Endothelial cell of umbilical vein (primary cell): Measurements from ENCODE around the gene LRRK1.

Source experiments
- EZH2 ChIP-seq: IDR thresholded peaks from 2 replicates; pipeline ENCODE4 v1.6.1; 2012; ENCODE audit warnings: borderline replicate concordance, low read depth, mild to moderate bottlenecking, moderate library complexity, low read length, inconsistent platforms; ENCODE audit not compliant: severe bottlenecking
- JUN ChIP-seq: IDR thresholded peaks from 2 replicates; pipeline ENCODE4 v1.6.1; 2011; ENCODE audit warnings: borderline replicate concordance, low read depth; ENCODE audit not compliant: insufficient read length, insufficient read depth
- MYC ChIP-seq: IDR thresholded peaks from one replicate; pipeline ENCODE4 v1.6.1; 2011; ENCODE audit warnings: mild to moderate bottlenecking, low read depth, low read length
- POLR2A ChIP-seq: IDR thresholded peaks from 2 replicates; pipeline ENCODE4 v1.6.1; 2012; ENCODE audit warnings: low read depth, mild to moderate bottlenecking, control low read depth, low read length
- POLR2AphosphoS5 ChIP-seq: IDR thresholded peaks from 2 replicates; pipeline ENCODE4 v1.6.1; 2012; ENCODE audit warnings: low read depth, mild to moderate bottlenecking, control low read depth, low read length, moderate library complexity; ENCODE audit not compliant: insufficient read depth
- TF ChIP-seq, protein P1 (sequence below), 2 donors: IDR thresholded peaks; 1 replicate in 1 of 2; 2 replicates in 1 of 2; pipeline ENCODE4 v1.5.1; 2011; ENCODE audit warnings: low read length in 2 of 2, mild to moderate bottlenecking in 2 of 2, moderate library complexity in 2 of 2, control low read depth in 1 of 2, inconsistent platforms in 1 of 2, low read depth in 1 of 2; ENCODE audit not compliant: insufficient read depth in 1 of 2; ENCODE audit errors: extremely low read depth in 1 of 2
- TF ChIP-seq, protein P2 (sequence below): IDR thresholded peaks from 2 replicates; pipeline ENCODE4 v1.6.1; 2011; ENCODE audit not compliant: insufficient read depth, insufficient read length

DNA sequence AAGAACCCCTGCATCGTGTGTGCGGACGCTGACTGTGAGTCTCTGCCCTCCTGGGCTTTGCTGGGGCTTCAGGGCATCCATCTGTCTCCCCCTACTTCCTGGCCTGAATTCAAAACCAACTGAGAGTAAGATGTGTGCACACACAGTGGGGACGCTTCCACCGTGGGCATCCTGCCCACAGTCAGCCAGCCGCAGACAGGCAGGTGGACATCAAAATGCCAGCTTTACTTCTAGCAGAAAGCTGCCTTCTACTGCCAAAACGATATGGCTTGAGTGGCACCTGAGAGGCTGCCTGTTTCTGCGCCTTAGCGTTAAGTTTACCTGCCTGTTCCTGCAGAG, 21.0 kb upstream of the LRRK1 start:
- TF ChIP-seq, protein P1, sequence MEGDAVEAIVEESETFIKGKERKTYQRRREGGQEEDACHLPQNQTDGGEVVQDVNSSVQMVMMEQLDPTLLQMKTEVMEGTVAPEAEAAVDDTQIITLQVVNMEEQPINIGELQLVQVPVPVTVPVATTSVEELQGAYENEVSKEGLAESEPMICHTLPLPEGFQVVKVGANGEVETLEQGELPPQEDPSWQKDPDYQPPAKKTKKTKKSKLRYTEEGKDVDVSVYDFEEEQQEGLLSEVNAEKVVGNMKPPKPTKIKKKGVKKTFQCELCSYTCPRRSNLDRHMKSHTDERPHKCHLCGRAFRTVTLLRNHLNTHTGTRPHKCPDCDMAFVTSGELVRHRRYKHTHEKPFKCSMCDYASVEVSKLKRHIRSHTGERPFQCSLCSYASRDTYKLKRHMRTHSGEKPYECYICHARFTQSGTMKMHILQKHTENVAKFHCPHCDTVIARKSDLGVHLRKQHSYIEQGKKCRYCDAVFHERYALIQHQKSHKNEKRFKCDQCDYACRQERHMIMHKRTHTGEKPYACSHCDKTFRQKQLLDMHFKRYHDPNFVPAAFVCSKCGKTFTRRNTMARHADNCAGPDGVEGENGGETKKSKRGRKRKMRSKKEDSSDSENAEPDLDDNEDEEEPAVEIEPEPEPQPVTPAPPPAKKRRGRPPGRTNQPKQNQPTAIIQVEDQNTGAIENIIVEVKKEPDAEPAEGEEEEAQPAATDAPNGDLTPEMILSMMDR (IDR thresholded peaks at IDR 0.05; ENCODE audit: extremely low read depth in 1 of 2, insufficient read depth in 1 of 2, low read depth in 1 of 2, low read length in 2 of 2), result no peak
- TF ChIP-seq EZH2, result no peak
- TF ChIP-seq POLR2AphosphoS5, result no peak
- TF ChIP-seq POLR2A, result no peak
- no peak for TF ChIP-seq JUN
- no peak for TF ChIP-seq MYC
- TF ChIP-seq, protein P2, sequence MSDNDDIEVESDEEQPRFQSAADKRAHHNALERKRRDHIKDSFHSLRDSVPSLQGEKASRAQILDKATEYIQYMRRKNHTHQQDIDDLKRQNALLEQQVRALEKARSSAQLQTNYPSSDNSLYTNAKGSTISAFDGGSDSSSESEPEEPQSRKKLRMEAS, result no peak
